HG03520 (cell line): ENCODE results near the gene ACOT9.
"Not testable (repeated sequence)": the region's sequence is repeated elsewhere in the genome, so short reads cannot be mapped to it uniquely, and the experiment has no call there.

Experiments
- ATAC-seq: cut with Tn5 transposase; IDR thresholded peaks from one replicate; pipeline ENCODE4 v1.9.1; 2021; ENCODE audit warnings: mild to moderate bottlenecking, moderate library complexity; ENCODE audit not compliant: unreplicated experiment

The ACOT9 gene, protein sequence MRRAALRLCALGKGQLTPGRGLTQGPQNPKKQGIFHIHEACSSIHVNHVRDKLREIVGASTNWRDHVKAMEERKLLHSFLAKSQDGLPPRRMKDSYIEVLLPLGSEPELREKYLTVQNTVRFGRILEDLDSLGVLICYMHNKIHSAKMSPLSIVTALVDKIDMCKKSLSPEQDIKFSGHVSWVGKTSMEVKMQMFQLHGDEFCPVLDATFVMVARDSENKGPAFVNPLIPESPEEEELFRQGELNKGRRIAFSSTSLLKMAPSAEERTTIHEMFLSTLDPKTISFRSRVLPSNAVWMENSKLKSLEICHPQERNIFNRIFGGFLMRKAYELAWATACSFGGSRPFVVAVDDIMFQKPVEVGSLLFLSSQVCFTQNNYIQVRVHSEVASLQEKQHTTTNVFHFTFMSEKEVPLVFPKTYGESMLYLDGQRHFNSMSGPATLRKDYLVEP

GRCh38 chrX:23742697-23743622 is at the start of gene ACOT9:
TSS of gene ACOT9 (minus strand) at chrX:23743276. CDS start at chrX:23743144, 132 bp downstream.
- peak; percentile 95 for ATAC-seq

GRCh38 chrX:23790155-23790497 is 47.0 kb upstream of the ACOT9 start:
- no peak for ATAC-seq

DNA sequence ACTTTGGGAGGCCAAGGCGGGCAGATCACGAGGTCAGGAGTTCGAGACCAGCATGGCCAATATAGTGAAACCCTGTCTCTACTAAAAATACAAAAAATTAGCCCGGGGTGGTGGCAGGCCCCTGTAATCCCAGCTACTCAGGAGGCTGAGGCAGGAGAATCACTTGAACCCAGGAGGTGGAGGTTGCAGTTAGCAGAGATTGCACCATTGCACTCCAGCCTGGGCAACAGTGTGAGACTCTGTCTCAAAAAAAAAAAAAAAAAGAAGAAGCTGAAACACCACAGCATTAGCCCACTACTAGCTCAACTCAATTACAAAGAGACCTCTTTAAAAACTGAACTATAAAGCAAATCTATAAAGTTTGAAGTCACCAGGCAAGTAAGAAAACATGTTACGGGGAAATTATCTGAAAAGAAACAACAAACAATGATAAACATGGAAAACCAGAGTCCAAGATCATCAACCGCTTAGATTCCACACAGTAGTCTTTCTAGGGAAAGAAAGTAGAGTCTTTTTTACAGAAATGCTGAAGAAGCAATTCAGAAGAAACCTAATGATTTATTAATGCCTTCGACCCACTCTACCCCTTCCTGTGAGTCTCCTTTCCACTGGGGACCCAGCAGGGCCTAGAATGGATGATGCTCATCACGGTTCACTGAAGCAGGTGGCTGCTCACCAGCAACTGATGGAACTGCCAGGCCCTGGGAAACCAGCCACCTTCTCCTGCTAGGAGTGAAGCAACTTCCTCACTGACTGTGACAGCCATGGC is 46.5 kb upstream of the ACOT9 start:
- no peak for ATAC-seq

GRCh38 chrX:23788946-23789345 is 45.9 kb upstream of the ACOT9 start:
- ATAC-seq = no peak

GRCh38 chrX:23788521-23788920 is 45.4 kb upstream of the ACOT9 start:
- ATAC-seq = no peak

DNA sequence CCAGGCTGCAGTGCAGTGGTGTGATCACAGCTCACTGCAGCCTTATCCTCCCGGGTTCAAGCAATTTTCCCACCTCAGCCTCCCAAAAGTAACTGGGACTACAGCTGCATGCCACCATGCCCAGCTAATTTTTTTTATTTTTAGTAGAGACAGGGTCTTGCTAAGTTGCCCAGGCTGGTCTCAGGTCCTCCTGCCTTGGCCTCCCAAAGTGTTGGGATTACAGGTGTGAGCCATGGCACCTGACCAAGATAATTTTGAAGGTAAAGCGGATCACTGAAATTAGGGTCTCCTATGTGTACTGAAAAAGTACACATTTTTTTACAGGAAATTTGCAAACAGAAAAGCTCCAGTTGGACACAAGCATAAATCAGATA is 44.7 kb upstream of the ACOT9 start:
- ATAC-seq = no peak

DNA sequence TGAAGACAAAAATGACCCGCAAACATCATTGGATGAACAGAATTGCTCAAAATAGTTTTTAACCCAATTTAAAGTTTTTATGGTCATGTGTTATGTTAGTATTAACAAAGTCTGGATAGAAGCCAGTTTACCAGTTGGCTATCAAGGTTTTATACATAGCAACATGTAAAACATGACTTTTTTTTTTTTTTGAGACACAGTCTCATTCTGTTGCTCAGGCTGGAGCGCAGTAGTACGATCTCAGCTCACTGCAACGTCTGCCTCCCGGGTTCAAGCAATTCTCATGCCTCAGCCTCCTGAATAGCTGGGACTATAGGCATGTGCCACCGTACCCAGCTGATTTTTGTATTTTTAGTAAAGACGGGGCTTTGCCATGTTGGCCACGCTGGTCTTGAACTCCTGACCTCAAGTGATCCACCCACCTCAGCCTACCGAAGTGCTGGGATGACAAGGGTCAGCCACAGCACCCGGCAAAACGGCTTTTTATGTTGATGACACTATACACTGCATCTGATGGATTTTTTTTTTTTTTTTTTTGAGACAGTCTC is 43.3 kb upstream of the ACOT9 start:
- no peak for ATAC-seq

GRCh38 chrX:23785580-23785979 is 42.5 kb upstream of the ACOT9 start:
- no peak for ATAC-seq

DNA sequence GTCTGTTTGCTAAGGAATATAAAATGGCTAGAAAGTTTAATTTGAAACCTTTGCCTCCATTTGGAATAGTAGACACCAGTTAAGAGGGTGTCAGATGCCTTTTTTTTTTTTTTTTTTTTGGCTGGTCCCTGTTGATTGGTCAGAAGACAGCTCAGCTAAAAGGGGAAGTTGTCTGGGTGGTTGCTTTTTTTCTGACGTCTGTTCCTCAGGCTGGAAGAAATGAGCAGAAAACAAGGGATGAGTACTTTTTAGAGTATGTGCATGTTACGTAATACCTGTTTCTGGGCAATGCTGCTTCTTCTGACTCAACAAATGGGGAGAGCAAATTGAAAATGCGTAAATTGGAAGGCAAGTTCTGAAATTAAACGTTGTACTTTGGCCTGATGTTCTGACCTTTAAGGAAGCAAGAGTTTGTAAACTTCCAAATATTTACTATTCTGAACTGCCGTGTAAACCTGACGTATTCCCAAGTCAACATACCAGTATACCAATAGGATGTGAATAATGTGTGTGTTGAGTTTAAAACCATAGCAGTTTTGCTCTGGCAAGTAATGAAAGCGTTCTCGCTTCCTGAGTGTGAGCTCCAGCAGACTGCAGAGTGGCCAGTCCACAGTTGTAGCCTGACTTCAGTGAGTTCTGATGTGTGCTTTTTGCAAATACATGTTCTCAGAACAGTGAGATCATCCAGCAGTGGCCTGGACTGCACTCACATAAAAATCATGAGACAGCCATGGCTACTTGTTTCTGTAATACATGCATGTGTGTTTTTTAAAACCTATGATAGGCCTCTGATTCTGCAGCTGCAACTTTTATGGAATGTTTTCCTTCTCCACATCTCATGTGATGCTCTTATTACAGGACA is 41.6 kb upstream of the ACOT9 start:
- ATAC-seq = no peak

DNA sequence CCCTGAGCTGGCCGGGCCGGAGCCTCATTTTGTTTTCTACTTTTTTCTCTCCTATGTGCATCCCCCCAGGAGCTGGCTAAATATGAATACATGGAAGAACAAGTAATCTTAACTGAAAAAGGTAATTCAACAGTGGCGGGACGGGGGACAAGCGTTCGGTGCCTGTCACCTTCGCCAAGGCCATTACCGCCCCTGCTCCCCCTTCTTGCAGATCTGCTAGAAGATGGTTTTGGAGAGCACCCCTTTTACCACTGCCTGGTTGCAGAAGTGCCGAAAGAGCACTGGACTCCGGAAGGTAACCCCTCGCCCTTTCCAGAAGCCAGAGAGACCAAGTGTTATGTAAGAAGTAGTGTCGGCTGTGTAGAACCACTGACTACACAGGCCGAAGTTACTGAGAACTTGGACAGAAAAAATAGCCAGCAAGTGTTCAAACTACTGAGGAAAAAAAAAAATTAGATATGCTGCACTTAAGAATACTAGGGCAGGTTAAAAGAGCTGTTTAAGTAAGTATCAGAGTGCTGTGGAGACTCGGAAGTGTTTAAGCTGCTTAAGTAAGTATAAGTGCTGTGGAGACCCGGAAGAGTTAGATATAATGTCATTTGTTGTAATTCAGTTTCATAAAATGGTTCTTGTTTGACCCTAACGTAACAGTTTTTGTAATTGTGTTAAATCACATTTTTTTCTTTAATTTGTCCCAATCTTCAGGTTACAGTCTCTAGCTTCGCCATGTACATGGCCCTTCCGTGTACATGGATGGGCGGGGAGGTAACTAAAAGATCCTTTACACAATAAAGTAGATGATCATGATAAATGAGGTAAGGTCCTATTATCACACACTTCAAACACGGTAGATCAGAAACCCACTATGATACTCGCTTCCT is 40.8 kb upstream of the ACOT9 start:
- no peak for ATAC-seq

DNA sequence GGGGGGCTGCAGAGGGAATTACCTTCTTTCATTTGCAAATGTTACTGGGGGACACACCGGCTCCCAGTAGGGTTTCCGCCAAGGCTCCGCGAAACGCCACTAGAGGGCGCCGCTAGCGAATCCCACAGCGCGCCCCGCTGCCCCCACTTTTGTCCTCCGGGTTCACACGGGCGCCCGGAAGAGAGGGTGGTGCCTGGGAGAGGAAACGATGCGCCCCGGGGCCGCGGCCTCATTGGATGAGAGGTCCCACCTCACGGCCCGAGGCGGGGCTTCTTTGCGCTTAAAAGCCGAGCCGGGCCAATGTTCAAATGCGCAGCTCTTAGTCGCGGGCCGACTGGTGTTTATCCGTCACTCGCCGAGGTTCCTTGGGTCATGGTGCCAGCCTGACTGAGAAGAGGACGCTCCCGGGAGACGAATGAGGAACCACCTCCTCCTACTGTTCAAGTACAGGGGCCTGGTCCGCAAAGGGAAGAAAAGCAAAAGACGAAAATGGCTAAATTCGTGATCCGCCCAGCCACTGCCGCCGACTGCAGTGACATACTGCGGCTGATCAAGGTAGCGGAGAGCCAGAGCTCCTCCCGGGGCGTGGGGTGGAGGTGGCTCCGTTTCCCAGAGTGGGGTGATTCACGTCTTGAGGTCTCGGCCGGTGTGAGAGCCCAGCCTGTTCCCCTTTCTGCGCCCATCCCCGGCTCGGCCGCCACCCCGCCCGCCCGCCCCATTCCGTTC is 40.0 kb upstream of the ACOT9 start, which contains the start of gene SAT1:
TSS of gene SAT1 (plus strand) at position 311 of the 726 bp plus-strand sequence. CDS start at position 490, 179 bp downstream.
- ATAC-seq = peak; percentile 73

- ATAC-seq = no peak
Observed at GRCh38 chrX:23782455-23782854, 39.4 kb upstream of the ACOT9 start.

DNA sequence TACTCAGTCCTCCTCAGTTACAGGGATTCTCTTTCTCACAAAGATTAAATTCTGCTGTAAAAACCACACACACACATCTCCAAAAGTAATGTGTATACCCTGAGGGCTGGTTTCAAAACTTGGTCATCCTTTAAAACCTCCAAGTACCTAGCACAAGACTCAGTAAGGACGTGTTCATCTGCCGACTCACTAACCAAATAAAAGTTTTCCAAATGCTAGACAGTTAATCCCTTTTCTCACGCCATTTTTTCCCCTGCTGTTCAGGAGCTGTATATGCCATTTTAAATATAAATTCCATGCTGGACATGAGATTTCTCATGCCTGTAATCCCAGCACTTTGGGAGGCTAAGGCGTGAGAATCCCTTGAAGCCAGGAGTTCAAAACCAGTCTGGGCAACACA is 35.9 kb upstream of the ACOT9 start:
- no peak for ATAC-seq

DNA sequence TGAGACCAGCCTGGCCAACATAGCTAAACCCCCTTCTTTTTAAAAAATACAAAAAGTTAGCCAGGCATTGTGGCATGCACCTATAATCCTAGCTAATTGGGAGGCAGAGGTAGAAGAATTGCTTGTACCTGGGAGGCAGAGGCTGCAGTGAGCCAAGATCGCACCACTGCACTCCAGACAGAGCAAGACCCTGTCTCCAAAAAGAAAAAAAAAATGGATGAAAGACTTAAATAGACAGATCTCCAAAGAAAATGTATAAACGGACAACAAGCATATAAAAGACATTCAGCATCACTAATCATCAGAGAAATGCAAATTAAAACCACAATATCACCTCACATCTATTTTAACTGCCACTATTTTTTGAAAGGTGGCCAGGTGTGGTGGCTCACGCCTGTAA is 33.3 kb upstream of the ACOT9 start:
- ATAC-seq = no peak

GRCh38 chrX:23773601-23774175 is 30.6 kb upstream of the ACOT9 start:
- ATAC-seq = peak; percentile 85

DNA sequence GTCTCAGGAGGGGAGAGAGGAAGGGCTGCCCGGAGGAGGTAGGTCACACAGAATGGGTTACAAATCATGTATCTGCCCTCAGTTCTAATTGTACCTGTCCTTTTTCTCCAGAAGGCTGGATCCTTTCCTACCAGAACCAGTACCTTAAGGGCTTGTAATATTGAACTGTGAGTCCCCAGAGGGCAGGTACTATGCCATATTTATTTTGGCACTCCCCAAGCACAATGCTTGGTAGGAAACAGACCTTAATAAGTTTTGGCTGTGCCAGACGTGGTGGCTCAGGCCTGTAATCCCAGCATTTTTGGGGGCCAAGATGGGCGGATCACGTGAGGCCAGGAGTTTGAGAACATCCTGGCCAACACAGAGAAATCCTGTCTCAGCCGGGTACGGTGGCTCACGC is 28.0 kb upstream of the ACOT9 start:
- ATAC-seq = not testable (repeated sequence)

DNA sequence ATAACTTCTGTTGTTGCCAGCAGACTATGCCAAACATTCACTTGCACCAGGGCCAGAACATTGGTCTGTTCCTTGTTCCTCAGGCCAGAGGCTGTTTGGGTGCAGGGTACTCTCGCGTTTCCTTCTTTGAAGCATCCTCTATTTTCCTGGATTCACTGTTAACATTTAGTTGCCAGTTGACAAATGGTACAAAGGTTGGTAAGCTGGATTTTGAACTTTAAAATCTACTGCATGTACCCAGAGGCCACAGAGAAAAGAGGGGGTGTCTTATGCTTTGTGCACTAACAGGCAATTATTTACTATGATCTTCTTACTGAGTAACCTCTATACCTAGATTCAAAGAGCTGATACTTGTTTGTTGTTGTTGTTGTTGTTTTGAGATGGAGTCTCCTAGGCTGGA is 27.1 kb upstream of the ACOT9 start:
- ATAC-seq = no peak
